ENCODE measurements around the gene HOXD13.
A peak's percentile ranks its signal among the peaks of the same experiment; 100 is the strongest.

Gene HOXD13

GRCh38 chr2:176096243-176096985, 3.9 kb downstream of the HOXD13 start:
- no peaks in the 10 kb centered on the region for H3K36me3 Mint-ChIP-seq
- no peak for ATAC-seq (ENCODE audit: low read depth)
- peaks cover 11% of the 10 kb centered on the region for H3K4me1 Mint-ChIP-seq
- peak overlapping the region; percentile 72 for H3K4me3 Mint-ChIP-seq
- H3K27me3 Mint-ChIP-seq: peaks cover 38% of the 10 kb centered on the region
- DNase-seq (ENCODE audit: low spot score in 2 of 2): no peak
- H3K9me3 Mint-ChIP-seq: peaks cover 3% of the 10 kb centered on the region
- H3K27ac Mint-ChIP-seq: peak overlapping the region; percentile 53

GRCh38 chr2:176096986-176097819, 4.7 kb downstream of the HOXD13 start:
- DNase-seq (ENCODE audit: low spot score in 2 of 2) (peak; percentile 34 to 55), ATAC-seq (ENCODE audit: low read depth) (peak; percentile 72)
- Mint-ChIP-seq H3K27ac (peak overlapping the region; percentile 53), H3K4me3 (peak overlapping the region; percentile 72), H3K9me3 (peaks cover 3% of the 10 kb centered on the region), H3K36me3 (no peaks in the 10 kb centered on the region), H3K4me1 (peaks cover 11% of the 10 kb centered on the region), H3K27me3 (peaks cover 37% of the 10 kb centered on the region)

- Mint-ChIP-seq H3K27ac (no peak overlapping the region), H3K4me1 (peaks cover 11% of the 10 kb centered on the region), H3K27me3 (peaks cover 37% of the 10 kb centered on the region), H3K9me3 (peaks cover 3% of the 10 kb centered on the region), H3K36me3 (no peaks in the 10 kb centered on the region), H3K4me3 (peak overlapping the region; percentile 72)
- DNase-seq (ENCODE audit: low spot score in 2 of 2): no peak
- no peak for ATAC-seq (ENCODE audit: low read depth)
These were observed 5.4 kb downstream of the HOXD13 start for GRCh38 chr2:176097820-176098365.

GRCh38 chr2:176098366-176099158, 6.0 kb downstream of the HOXD13 start:
- peaks cover 11% of the 10 kb centered on the region for H3K4me1 Mint-ChIP-seq
- ATAC-seq (ENCODE audit: low read depth) (no peak), DNase-seq (ENCODE audit: low spot score in 2 of 2) (no peak)
- H3K27ac Mint-ChIP-seq: no peak overlapping the region
- H3K4me3 Mint-ChIP-seq: no peak overlapping the region
- H3K36me3 Mint-ChIP-seq: no peaks in the 10 kb centered on the region
- H3K9me3 Mint-ChIP-seq: peaks cover 3% of the 10 kb centered on the region
- H3K27me3 Mint-ChIP-seq: peaks cover 35% of the 10 kb centered on the region

- Mint-ChIP-seq H3K9me3 (no peaks in the 10 kb centered on the region), H3K36me3 (no peaks in the 10 kb centered on the region), H3K27ac (no peak overlapping the region), H3K27me3 (peaks cover 28% of the 10 kb centered on the region), H3K4me1 (peaks cover 11% of the 10 kb centered on the region), H3K4me3 (no peak overlapping the region)
- DNase-seq (ENCODE audit: low spot score in 2 of 2) (no peak), ATAC-seq (ENCODE audit: low read depth) (no peak)
These were observed 6.7 kb downstream of the HOXD13 start for GRCh38 chr2:176099159-176099727.

- DNase-seq (ENCODE audit: low spot score in 2 of 2): no peak
- Mint-ChIP-seq H3K27ac (no peak within 1 kb of the TSS), H3K27me3 (peaks cover 27% of the 10 kb centered on the region), H3K4me1 (peaks cover 12% of the 10 kb centered on the region), H3K36me3 (no peaks in the 10 kb centered on the region), H3K4me3 (no peak within 1 kb of the TSS), H3K9me3 (no peaks in the 10 kb centered on the region)
- no peak for ATAC-seq (ENCODE audit: low read depth)
These were observed 7.4 kb downstream of the HOXD13 start, which contains the start of gene HOXD12 for GRCh38 chr2:176099728-176100546. HOXD12 (plus strand) TSS chr2:176099795; CDS start chr2:176099802, 7 bp downstream.

- Mint-ChIP-seq H3K27ac (no peak overlapping the region), H3K27me3 (peaks cover 30% of the 10 kb centered on the region), H3K36me3 (no peaks in the 10 kb centered on the region), H3K4me3 (no peak overlapping the region), H3K4me1 (peaks cover 15% of the 10 kb centered on the region), H3K9me3 (no peaks in the 10 kb centered on the region)
- ATAC-seq (ENCODE audit: low read depth) (no peak), DNase-seq (ENCODE audit: low spot score in 2 of 2) (no peak)
These were observed 8.1 kb downstream of the HOXD13 start for GRCh38 chr2:176100547-176101140.

GRCh38 chr2:176101216-176101830, 8.8 kb downstream of the HOXD13 start:
- Mint-ChIP-seq H3K4me3 (no peak overlapping the region), H3K4me1 (peaks cover 19% of the 10 kb centered on the region), H3K27ac (no peak overlapping the region), H3K36me3 (peaks cover 3% of the 10 kb centered on the region), H3K9me3 (peaks cover 3% of the 10 kb centered on the region), H3K27me3 (peaks cover 35% of the 10 kb centered on the region)
- no peak for ATAC-seq (ENCODE audit: low read depth)
- DNase-seq (ENCODE audit: low spot score in 2 of 2): no peak

GRCh38 chr2:176101842-176102241, 9.3 kb downstream of the HOXD13 start:
- peaks cover 32% of the 10 kb centered on the region for H3K27me3 Mint-ChIP-seq
- peaks cover 4% of the 10 kb centered on the region for H3K9me3 Mint-ChIP-seq
- peaks cover 4% of the 10 kb centered on the region for H3K36me3 Mint-ChIP-seq
- DNase-seq (ENCODE audit: low spot score in 2 of 2): no peak
- ATAC-seq (ENCODE audit: low read depth): no peak
- no peak overlapping the region for H3K4me3 Mint-ChIP-seq
- peaks cover 16% of the 10 kb centered on the region for H3K4me1 Mint-ChIP-seq
- H3K27ac Mint-ChIP-seq: no peak overlapping the region

GRCh38 chr2:176102309-176102866, 9.9 kb downstream of the HOXD13 start:
- no peak for DNase-seq (ENCODE audit: low spot score in 2 of 2)
- H3K36me3 Mint-ChIP-seq: peaks cover 4% of the 10 kb centered on the region
- no peak overlapping the region for H3K4me3 Mint-ChIP-seq
- H3K27ac Mint-ChIP-seq: no peak overlapping the region
- peaks cover 13% of the 10 kb centered on the region for H3K4me1 Mint-ChIP-seq
- H3K9me3 Mint-ChIP-seq: peaks cover 4% of the 10 kb centered on the region
- H3K27me3 Mint-ChIP-seq: peaks cover 28% of the 10 kb centered on the region
- ATAC-seq (ENCODE audit: low read depth): no peak

- Mint-ChIP-seq H3K36me3 (peaks cover 4% of the 10 kb centered on the region), H3K9me3 (peaks cover 4% of the 10 kb centered on the region), H3K27me3 (peaks cover 23% of the 10 kb centered on the region), H3K4me3 (no peak overlapping the region), H3K27ac (no peak overlapping the region), H3K4me1 (peaks cover 8% of the 10 kb centered on the region)
- ATAC-seq (ENCODE audit: low read depth) (no peak), DNase-seq (ENCODE audit: low spot score in 2 of 2) (no peak)
These were observed 10.7 kb downstream of the HOXD13 start for GRCh38 chr2:176103194-176103593.

GRCh38 chr2:176103742-176104315, 11.3 kb downstream of the HOXD13 start:
- Mint-ChIP-seq H3K27me3 (peaks cover 25% of the 10 kb centered on the region), H3K4me1 (peaks cover 8% of the 10 kb centered on the region), H3K27ac (no peak overlapping the region), H3K4me3 (no peak overlapping the region), H3K36me3 (peaks cover 4% of the 10 kb centered on the region), H3K9me3 (peaks cover 4% of the 10 kb centered on the region)
- DNase-seq (ENCODE audit: low spot score in 2 of 2) (no peak), ATAC-seq (ENCODE audit: low read depth) (no peak)
